Measurements from ENCODE around the gene ST7. TPM values are rescaled to one million over a fixed set of nuclear protein-coding genes. Genes with fewer than 3 reads are reported as not detected.

The ST7 gene
- total RNA-seq, 2 experiments from 2014 or later: 4.9 to 5.4 TPM

- H3K9me3 Mint-ChIP-seq: no peaks in the 10 kb centered on the region
- H3K4me1 ChIP-seq (ENCODE audit: insufficient read depth, low read length): no peaks in the 10 kb centered on the region
- H3K4me1 Mint-ChIP-seq (ENCODE audit: low read depth): peaks cover 23% of the 10 kb centered on the region
- no peaks in the 10 kb centered on the region for H3K36me3 ChIP-seq (ENCODE audit: insufficient read depth, low read length)
- H3K9me3 ChIP-seq (ENCODE audit: control insufficient read depth in 1 of 2, insufficient read depth in 1 of 2, low read length in 2 of 2): no peaks in the 10 kb centered on the region
- H3K27me3 Mint-ChIP-seq: no peaks in the 10 kb centered on the region
- no peaks in the 10 kb centered on the region for H3K27me3 ChIP-seq (ENCODE audit: control insufficient read depth in 1 of 2, insufficient read depth in 2 of 2, low read length in 2 of 2)
- no peaks in the 10 kb centered on the region for H3K36me3 Mint-ChIP-seq (ENCODE audit: low read depth)
- ATAC-seq (ENCODE audit: poor library complexity): no peak
- no peak for DNase-seq
- ChIA-PET POLR2A (no interaction called here), CTCF (no interaction called here)
- intact Hi-C loops (cut with DNase I, micrococcal nuclease): no loop called here
- H3K27ac Mint-ChIP-seq: no peak overlapping the region
- H3K4me3 Mint-ChIP-seq: no peak overlapping the region
- H3K27ac ChIP-seq (ENCODE audit: low read depth in 1 of 2, low read length in 2 of 2): no peak overlapping the region
- TF ChIP-seq CTCF (IDR thresholded peaks at IDR 0.05): no peak
- H3K4me3 ChIP-seq (ENCODE audit: low read length): no peak overlapping the region
Measured at GRCh38 chr7:117020591-117020973, 67.3 kb downstream of the ST7 start.

GRCh38 chr7:117021366-117021765 is 68.1 kb downstream of the ST7 start:
- no peaks in the 10 kb centered on the region for H3K36me3 Mint-ChIP-seq (ENCODE audit: low read depth)
- Histone ChIP-seq H3K27ac (ENCODE audit: low read depth in 1 of 2, low read length in 2 of 2) (no peak overlapping the region), H3K4me1 (ENCODE audit: insufficient read depth, low read length) (no peaks in the 10 kb centered on the region), H3K36me3 (ENCODE audit: insufficient read depth, low read length) (no peaks in the 10 kb centered on the region), H3K9me3 (ENCODE audit: control insufficient read depth in 1 of 2, insufficient read depth in 1 of 2, low read length in 2 of 2) (no peaks in the 10 kb centered on the region), H3K4me3 (ENCODE audit: low read length) (no peak overlapping the region), H3K27me3 (ENCODE audit: control insufficient read depth in 1 of 2, insufficient read depth in 2 of 2, low read length in 2 of 2) (no peaks in the 10 kb centered on the region)
- no peaks in the 10 kb centered on the region for H3K9me3 Mint-ChIP-seq
- intact Hi-C loops (cut with DNase I, micrococcal nuclease): no loop called here
- no peaks in the 10 kb centered on the region for H3K27me3 Mint-ChIP-seq
- H3K4me1 Mint-ChIP-seq (ENCODE audit: low read depth): peaks cover 18% of the 10 kb centered on the region
- no peak for DNase-seq
- POLR2A ChIA-PET: interaction anchor here (0.7 to 1.1 kb wide), 2 partner anchors 12 to 67 kb away, joined by 3 to 5 read pairs; no protein-coding TSS in a partner anchor
- ATAC-seq (ENCODE audit: poor library complexity): no peak
- CTCF ChIA-PET: no interaction called here
- no peak overlapping the region for H3K4me3 Mint-ChIP-seq
- no peak for TF ChIP-seq CTCF (IDR thresholded peaks at IDR 0.05)
- no peak overlapping the region for H3K27ac Mint-ChIP-seq

GRCh38 chr7:117021986-117022385 is 68.7 kb downstream of the ST7 start:
- POLR2A ChIA-PET: interaction anchor here (0.7 to 1.1 kb wide), 2 partner anchors 12 to 68 kb away, joined by 3 to 5 read pairs; no protein-coding TSS in a partner anchor
- no peak for TF ChIP-seq CTCF (IDR thresholded peaks at IDR 0.05)
- ATAC-seq (ENCODE audit: poor library complexity): no peak
- no peak overlapping the region for H3K4me3 ChIP-seq (ENCODE audit: low read length)
- intact Hi-C loops (cut with DNase I, micrococcal nuclease): no loop called here
- CTCF ChIA-PET: no interaction called here
- H3K9me3 Mint-ChIP-seq: no peaks in the 10 kb centered on the region
- H3K4me1 ChIP-seq (ENCODE audit: insufficient read depth, low read length): no peaks in the 10 kb centered on the region
- H3K4me3 Mint-ChIP-seq: no peak overlapping the region
- no peaks in the 10 kb centered on the region for H3K36me3 ChIP-seq (ENCODE audit: insufficient read depth, low read length)
- H3K4me1 Mint-ChIP-seq (ENCODE audit: low read depth): peaks cover 16% of the 10 kb centered on the region
- H3K36me3 Mint-ChIP-seq (ENCODE audit: low read depth): no peaks in the 10 kb centered on the region
- DNase-seq: no peak
- no peak overlapping the region for H3K27ac ChIP-seq (ENCODE audit: low read depth in 1 of 2, low read length in 2 of 2)
- H3K27ac Mint-ChIP-seq: no peak overlapping the region
- H3K27me3 ChIP-seq (ENCODE audit: control insufficient read depth in 1 of 2, insufficient read depth in 2 of 2, low read length in 2 of 2): no peaks in the 10 kb centered on the region
- H3K27me3 Mint-ChIP-seq: no peaks in the 10 kb centered on the region
- no peaks in the 10 kb centered on the region for H3K9me3 ChIP-seq (ENCODE audit: control insufficient read depth in 1 of 2, insufficient read depth in 1 of 2, low read length in 2 of 2)
